Naive thymus-derived CD8-positive, alpha-beta T cell (primary cell): ENCODE results near the gene PREX1. TPM values are rescaled to one million over a fixed set of nuclear protein-coding genes. Genes with fewer than 3 reads are reported as not detected.

Source experiments
- ATAC-seq, 2 donors: fragments of 150-1000 bp; cut with Tn5 transposase in 1 of 2; sonication (Bioruptor Pico), chemical (Tn5 transposase) in 1 of 2; 1 replicate in 1 of 2; 2 replicates in 1 of 2; pipeline ENCODE4 v1.10.0; 2021; ENCODE audit warnings: mild to moderate bottlenecking in 2 of 2, moderate library complexity in 2 of 2
- POLR2A ChIA-PET: fragments of 350-600 bp; sonication (Branson Sonifier 250); formaldehyde crosslinking; loops from one replicate; lab custom pipeline; 2021; ENCODE audit warnings: antibody characterized with exemption; lab: Charles Lee
- DNase-seq, 10 donors: peaks; one replicate each; pipeline versions ENCODE4 v3.0.0 to v3.0.0-alpha.2; 2020 to 2022
- H3K27ac Mint-ChIP-seq, 10 donors: one replicate each; pipeline ENCODE4 v1.8.0; 2020 to 2022; ENCODE audit warnings: mild to moderate bottlenecking in 10 of 10, mixed read lengths in 10 of 10, moderate library complexity in 4 of 10, inconsistent platforms in 1 of 10
- H3K27me3 Mint-ChIP-seq, 5 donors: one replicate each; pipeline ENCODE4 v1.8.0; 2021 to 2022; ENCODE audit warnings: mixed read lengths in 5 of 5
- H3K36me3 Mint-ChIP-seq, 3 donors: one replicate each; pipeline ENCODE4 v1.8.0; 2020 to 2022; ENCODE audit warnings: mixed read lengths in 3 of 3, mild to moderate bottlenecking in 2 of 3, inconsistent platforms in 1 of 3
- H3K4me1 Mint-ChIP-seq, 4 donors: one replicate each; pipeline ENCODE4 v1.8.0; 2021 to 2022; ENCODE audit warnings: mixed read lengths in 4 of 4
- H3K4me3 Mint-ChIP-seq, 10 donors: one replicate each; pipeline ENCODE4 v1.8.0; 2020 to 2022; ENCODE audit warnings: mild to moderate bottlenecking in 10 of 10, mixed read lengths in 10 of 10, moderate library complexity in 6 of 10, inconsistent platforms in 1 of 10
- H3K9me3 Mint-ChIP-seq, 9 donors: one replicate each; pipeline ENCODE4 v1.8.0; 2020 to 2022; ENCODE audit warnings: mixed read lengths in 9 of 9, mild to moderate bottlenecking in 3 of 9, inconsistent platforms in 1 of 9, moderate library complexity in 1 of 9
- polyA plus RNA-seq, 3 donors: library from polyadenylated mRNA; unstranded; fragments of 300-500 nt; fragmentation: Illumina TruSeq; gene quantifications; one replicate each; pipeline ENCODE4 v1.2.3, GENCODE V29; 2021
- total RNA-seq, 8 experiments: library from RNA in 2 of 8; stranded (reverse) in 2 of 8; gene quantifications; one replicate each; pipeline ENCODE4 v1.2.3 and lab custom pipeline; 2021 to 2026

PREX1 gene
- total and polyA plus RNA-seq, 5 experiments from 2014 or later = 14.4 to 141 (median 38.5) TPM

DNA sequence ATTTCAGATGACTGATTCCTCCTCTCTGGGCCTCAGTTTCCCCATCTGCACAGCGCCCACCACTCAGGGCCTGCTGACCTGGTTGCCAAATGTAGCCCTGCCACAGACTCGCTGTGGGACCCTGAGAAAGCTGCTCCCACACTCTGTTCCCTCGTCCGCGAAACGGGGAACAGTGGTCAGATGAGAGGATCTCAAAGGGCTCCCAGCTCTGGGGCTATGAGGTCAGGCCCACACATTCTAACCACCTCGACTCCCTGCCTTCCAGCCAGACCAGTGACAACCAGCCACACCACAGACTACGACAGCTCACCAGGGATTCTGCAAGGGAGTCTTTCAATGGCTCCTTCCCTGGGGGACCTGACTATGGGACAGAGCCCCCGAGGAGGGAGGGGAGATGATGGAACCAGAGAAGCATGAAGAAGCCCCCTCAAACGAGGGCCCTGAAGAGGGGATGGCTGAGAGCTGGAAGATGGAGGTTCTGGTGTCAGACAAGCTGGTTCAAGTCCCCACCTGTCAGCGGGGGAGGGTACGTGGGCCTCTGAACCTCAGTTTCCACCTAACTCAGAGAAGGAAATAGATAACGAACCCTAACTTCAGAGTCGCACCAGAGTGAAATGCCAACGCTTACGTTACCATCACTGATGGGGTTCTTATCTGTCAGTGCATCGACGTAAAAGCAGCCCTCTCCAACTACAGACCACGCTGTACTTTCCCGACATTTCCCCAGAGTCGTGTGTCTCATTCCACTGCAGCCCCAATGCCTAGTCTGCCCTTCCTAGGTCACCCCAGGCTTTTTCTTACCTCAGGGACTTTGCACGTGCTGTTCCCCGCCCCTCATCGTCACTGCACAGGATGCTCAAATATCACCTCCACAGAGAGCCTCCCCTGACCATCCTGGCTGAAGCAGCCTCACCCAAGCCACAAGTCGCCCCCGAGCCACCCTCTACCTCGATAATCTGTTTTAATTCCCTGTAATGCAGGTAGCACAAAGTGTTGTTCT lies 60.5 kb downstream of the PREX1 start:
- POLR2A ChIA-PET = interaction anchor here (0.9 to 1.4 kb wide), 2 partner anchors 9 to 61 kb away, joined by 3 read pairs; no protein-coding TSS in a partner anchor
- peaks cover 0 to 9% (median 2%) of the 10 kb centered on the region in 3 donors for H3K36me3 Mint-ChIP-seq
- peaks cover 0 to 8% (median 0%) of the 10 kb centered on the region in 9 donors for H3K9me3 Mint-ChIP-seq
- peaks cover 35 to 98% (median 88%) of the 10 kb centered on the region in 4 donors for H3K4me1 Mint-ChIP-seq
- ATAC-seq (no peak), DNase-seq (peak in 1 of 10 donors; percentile 36)
- peak overlapping the region in 9 of 10 donors; percentile 9 to 80 (median 57) for H3K4me3 Mint-ChIP-seq
- peak overlapping the region; percentile 90 to 100 (median 96) for H3K27ac Mint-ChIP-seq
- H3K27me3 Mint-ChIP-seq = no peaks in the 10 kb centered on the region

- peak overlapping the region in 5 of 10 donors; percentile 2 to 58 (median 33) for H3K4me3 Mint-ChIP-seq
- H3K36me3 Mint-ChIP-seq = peaks cover 0 to 10% (median 2%) of the 10 kb centered on the region in 3 donors
- ATAC-seq (no peak), DNase-seq (no peak)
- POLR2A ChIA-PET = interaction anchor here (0.6 to 2.2 kb wide), 3 partner anchors 10 to 106 kb away, joined by 3 to 7 read pairs (median 3); no protein-coding TSS in a partner anchor
- H3K4me1 Mint-ChIP-seq = peaks cover 37 to 98% (median 90%) of the 10 kb centered on the region in 4 donors
- peaks cover 0 to 8% (median 0%) of the 10 kb centered on the region in 9 donors for H3K9me3 Mint-ChIP-seq
- H3K27me3 Mint-ChIP-seq = no peaks in the 10 kb centered on the region
- peak overlapping the region; percentile 90 to 100 (median 96) for H3K27ac Mint-ChIP-seq
These were observed 61.6 kb downstream of the PREX1 start for GRCh38 chr20:48766205-48766604.

DNA sequence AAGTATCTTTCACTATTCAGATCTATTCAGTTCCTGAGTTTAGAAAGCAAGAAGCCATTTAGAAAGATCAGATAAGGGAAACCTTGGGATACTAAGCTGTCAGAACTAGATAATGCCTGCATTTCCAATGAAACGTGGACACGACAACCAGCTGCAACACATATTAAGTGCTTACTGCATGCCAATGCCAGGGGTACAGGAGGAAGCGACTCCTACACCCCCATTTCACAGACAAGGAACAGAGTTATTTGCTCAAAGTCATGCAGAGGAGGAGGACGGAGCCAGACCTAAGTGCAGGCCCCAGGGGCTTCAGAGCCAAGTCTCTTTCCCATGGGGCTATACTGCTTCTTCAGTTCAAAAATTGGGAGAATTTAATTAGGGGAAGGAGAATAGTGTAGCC lies 62.4 kb downstream of the PREX1 start:
- POLR2A ChIA-PET = interaction anchor here (2.2 kb wide), 1 partner anchor 14 kb away, joined by 7 read pairs; no protein-coding TSS in a partner anchor
- peak overlapping the region; percentile 63 to 100 (median 96) for H3K27ac Mint-ChIP-seq
- H3K4me1 Mint-ChIP-seq = peaks cover 41 to 98% (median 93%) of the 10 kb centered on the region in 4 donors
- H3K9me3 Mint-ChIP-seq = peaks cover 0 to 8% (median 0%) of the 10 kb centered on the region in 9 donors
- H3K4me3 Mint-ChIP-seq = peak overlapping the region in 2 of 10 donors; percentile 9 to 19
- ATAC-seq (no peak), DNase-seq (no peak)
- peaks cover 0 to 10% (median 2%) of the 10 kb centered on the region in 3 donors for H3K36me3 Mint-ChIP-seq
- H3K27me3 Mint-ChIP-seq = no peaks in the 10 kb centered on the region

- Mint-ChIP-seq H3K27me3 (no peaks in the 10 kb centered on the region), H3K27ac (peak overlapping the region; percentile 88 to 100 (median 96)), H3K9me3 (peaks cover 0 to 8% (median 0%) of the 10 kb centered on the region in 9 donors), H3K36me3 (peaks cover 0 to 10% (median 0%) of the 10 kb centered on the region in 3 donors), H3K4me1 (peaks cover 43 to 98% (median 92%) of the 10 kb centered on the region in 4 donors), H3K4me3 (peak overlapping the region in 5 of 10 donors; percentile 6 to 34 (median 15))
- POLR2A ChIA-PET = interaction anchor here (0.6 to 6.6 kb wide), 5 partner anchors 34 to 1761 kb away, joined by 3 to 46 read pairs (median 4); partner anchors contain the start of gene PREX1
- ATAC-seq (no peak), DNase-seq (peak in 1 of 10 donors; percentile 49)
These were observed 64.4 kb downstream of the PREX1 start for GRCh38 chr20:48763216-48763914.

GRCh38 chr20:48761874-48762273 lies 65.9 kb downstream of the PREX1 start:
- ATAC-seq (no peak), DNase-seq (peak in 1 of 10 donors; percentile 58)
- peaks cover 0 to 8% (median 0%) of the 10 kb centered on the region in 9 donors for H3K9me3 Mint-ChIP-seq
- peaks cover 46 to 98% (median 92%) of the 10 kb centered on the region in 4 donors for H3K4me1 Mint-ChIP-seq
- H3K27ac Mint-ChIP-seq = peak overlapping the region; percentile 93 to 100 (median 96)
- H3K36me3 Mint-ChIP-seq = peaks cover 0 to 11% (median 3%) of the 10 kb centered on the region in 3 donors
- no peaks in the 10 kb centered on the region for H3K27me3 Mint-ChIP-seq
- POLR2A ChIA-PET = interaction anchor here (1.1 to 6.6 kb wide), 7 partner anchors 8 to 65 kb away, joined by 3 to 46 read pairs (median 13); partner anchors contain the start of gene PREX1
- peak overlapping the region; percentile 63 to 88 (median 82) for H3K4me3 Mint-ChIP-seq

DNA sequence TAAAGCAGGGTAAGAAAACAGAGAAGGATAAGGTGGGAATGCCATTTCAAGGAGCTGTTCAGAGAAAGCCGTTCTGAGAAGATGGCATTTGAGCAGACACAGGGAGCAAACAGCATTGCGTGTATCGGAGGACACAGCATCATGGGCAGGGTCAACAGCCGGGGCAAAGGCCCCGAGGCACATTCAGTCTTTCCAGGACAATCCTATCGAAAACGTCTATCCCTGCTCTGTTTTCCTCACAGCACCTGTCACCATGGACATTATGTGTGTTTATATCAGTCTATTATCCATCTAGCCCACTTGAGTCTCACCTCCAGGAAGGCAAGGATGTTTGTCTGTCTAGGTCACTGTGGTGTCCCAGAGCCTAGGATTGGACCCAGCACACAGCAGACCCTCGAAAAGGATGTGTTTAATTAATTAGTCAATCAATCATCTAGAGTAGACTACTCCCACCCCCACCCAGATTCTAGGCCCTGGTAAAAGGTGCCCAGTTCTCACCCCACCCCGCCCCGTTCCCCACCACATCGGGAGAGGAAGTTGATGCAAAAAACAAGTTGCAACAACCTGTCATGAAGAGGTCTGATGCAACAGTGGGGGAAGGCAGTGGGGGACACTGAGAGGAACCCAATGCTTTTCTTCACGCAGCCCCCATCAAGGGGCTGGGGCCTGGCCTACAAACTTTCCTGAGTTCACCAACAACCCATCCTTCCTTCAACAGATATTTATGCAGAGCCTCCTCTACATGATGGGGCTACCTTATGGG lies 66.6 kb downstream of the PREX1 start:
- H3K4me1 Mint-ChIP-seq = peaks cover 45 to 98% (median 92%) of the 10 kb centered on the region in 4 donors
- POLR2A ChIA-PET = interaction anchor here (1.1 to 6.6 kb wide), 8 partner anchors 9 to 66 kb away, joined by 3 to 46 read pairs (median 14); partner anchors contain the start of gene PREX1
- peak; percentile 33 to 85 (median 64) for DNase-seq

GRCh38 chr20:48760403-48760983 lies 67.3 kb downstream of the PREX1 start:
- POLR2A ChIA-PET = interaction anchor here (0.9 to 6.6 kb wide), 10 partner anchors 9 to 67 kb away, joined by 4 to 46 read pairs (median 11); partner anchors contain the start of gene PREX1
- DNase-seq (peak; percentile 50 to 91 (median 79)), ATAC-seq (peak; percentile 75 to 84)
- H3K36me3 Mint-ChIP-seq = peaks cover 3 to 23% (median 6%) of the 10 kb centered on the region in 3 donors
- peak overlapping the region; percentile 93 to 100 (median 96) for H3K27ac Mint-ChIP-seq
- no peaks in the 10 kb centered on the region for H3K27me3 Mint-ChIP-seq
- peaks cover 44 to 98% (median 88%) of the 10 kb centered on the region in 4 donors for H3K4me1 Mint-ChIP-seq
- H3K9me3 Mint-ChIP-seq = peaks cover 0 to 10% (median 1%) of the 10 kb centered on the region in 9 donors
- peak overlapping the region; percentile 63 to 88 (median 82) for H3K4me3 Mint-ChIP-seq

More for the DNA sequence above, 66.6 kb downstream of the PREX1 start:
- H3K27ac Mint-ChIP-seq = peak overlapping the region; percentile 93 to 100 (median 96)
- peak overlapping the region; percentile 63 to 88 (median 82) for H3K4me3 Mint-ChIP-seq
- peaks cover 0 to 16% (median 3%) of the 10 kb centered on the region in 3 donors for H3K36me3 Mint-ChIP-seq
- ATAC-seq = peak; percentile 39 to 48
- no peaks in the 10 kb centered on the region for H3K27me3 Mint-ChIP-seq
- H3K9me3 Mint-ChIP-seq = peaks cover 0 to 8% (median under 1%) of the 10 kb centered on the region in 9 donors

DNA sequence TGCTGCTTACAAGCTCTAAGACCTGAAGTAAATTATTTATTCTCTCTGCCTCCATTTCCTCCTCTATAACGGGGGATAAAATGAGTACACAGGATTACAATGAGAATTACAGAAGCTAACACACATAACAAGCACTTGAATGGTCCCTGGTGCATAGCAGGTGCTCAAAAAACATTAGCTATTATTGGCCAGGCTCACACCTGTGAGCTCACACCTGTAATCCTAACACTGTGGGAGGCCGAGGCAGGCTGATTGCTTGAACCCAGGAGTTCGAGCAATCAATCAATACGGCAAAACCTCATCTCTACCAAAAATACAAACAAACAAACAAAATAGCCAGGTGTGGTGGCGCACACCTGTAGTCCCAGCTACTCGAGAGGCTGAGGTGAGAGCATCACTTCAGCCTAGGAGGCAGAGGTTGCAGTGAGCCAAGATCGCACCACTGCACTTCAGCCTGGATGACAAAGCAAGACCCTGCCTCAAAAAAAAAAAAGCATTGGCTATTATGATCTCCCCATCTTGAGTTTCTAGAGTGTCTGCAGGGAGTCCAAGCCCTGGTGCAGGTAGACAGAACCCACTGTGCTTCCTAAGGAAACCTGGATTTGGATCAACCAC lies 68.1 kb downstream of the PREX1 start:
- Mint-ChIP-seq H3K27ac (peak overlapping the region; percentile 93 to 100 (median 96)), H3K9me3 (peaks cover 0 to 9% (median 4%) of the 10 kb centered on the region in 9 donors), H3K4me3 (peak overlapping the region; percentile 63 to 88 (median 82))

GRCh38 chr20:48758206-48758820 lies 69.5 kb downstream of the PREX1 start:
- Mint-ChIP-seq H3K27me3 (no peaks in the 10 kb centered on the region), H3K27ac (peak overlapping the region; percentile 89 to 100 (median 96)), H3K9me3 (peaks cover 0 to 12% (median 4%) of the 10 kb centered on the region in 9 donors), H3K4me1 (peaks cover 44 to 97% (median 89%) of the 10 kb centered on the region in 4 donors), H3K4me3 (peak overlapping the region; percentile 30 to 88 (median 68)), H3K36me3 (peaks cover 8 to 30% (median 15%) of the 10 kb centered on the region in 3 donors)
- ATAC-seq (peak; percentile 15 to 27), DNase-seq (peak in 7 of 10 donors; percentile 28 to 69 (median 41))
- POLR2A ChIA-PET = interaction anchor here (0.7 to 6.6 kb wide), 6 partner anchors 6 to 77 kb away, joined by 3 to 46 read pairs (median 10); partner anchors contain the start of gene PREX1

More for the DNA sequence above, 68.1 kb downstream of the PREX1 start:
- POLR2A ChIA-PET = interaction anchor here (0.6 to 6.6 kb wide), 12 partner anchors 8 to 67 kb away, joined by 4 to 46 read pairs (median 9); partner anchors contain the start of gene PREX1
- ATAC-seq (peak in 1 of 2 donors; percentile 6), DNase-seq (peak in 1 of 10 donors; percentile 53)
- peaks cover 41 to 97% (median 88%) of the 10 kb centered on the region in 4 donors for H3K4me1 Mint-ChIP-seq
- no peaks in the 10 kb centered on the region for H3K27me3 Mint-ChIP-seq
- H3K36me3 Mint-ChIP-seq = peaks cover 8 to 25% (median 10%) of the 10 kb centered on the region in 3 donors
